ENCODE results near the gene DNMT3A. TPM values are rescaled to one million over a fixed set of nuclear protein-coding genes. Genes with fewer than 3 reads are reported as not detected.

The DNMT3A gene
- total RNA-seq, 1 donor from 2014 or later, result 35.6 TPM

DNA sequence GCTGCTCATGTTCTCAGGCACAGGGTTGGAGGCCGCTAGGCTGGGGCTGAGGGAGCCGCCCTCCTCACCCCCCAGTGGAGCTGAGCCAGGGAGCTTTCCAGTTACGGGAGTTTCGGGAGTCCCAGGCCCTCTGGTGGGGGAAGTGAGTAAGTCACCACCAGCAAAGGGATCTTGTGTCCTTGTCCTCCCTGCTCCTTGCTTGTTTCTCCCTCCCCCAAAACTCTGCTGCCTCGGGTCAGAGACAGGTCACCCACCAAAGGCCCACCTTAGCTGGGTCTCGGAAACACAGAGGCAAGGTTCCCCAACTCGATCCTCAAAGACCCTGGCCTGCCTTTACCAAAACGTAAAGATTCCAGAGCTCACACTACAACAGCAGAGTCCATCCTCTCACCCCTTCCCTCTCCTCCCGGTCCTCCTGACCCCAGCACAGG lies 112.9 kb downstream of the DNMT3A start:
- no peak overlapping the region for H3K4me3 ChIP-seq
- H3K9me3 ChIP-seq, result no peaks in the 10 kb centered on the region
- no peaks in the 10 kb centered on the region for H3K27me3 ChIP-seq (ENCODE audit: low read depth)
- ATAC-seq, result peak; percentile 79
- peaks cover 22% of the 10 kb centered on the region for H3K4me1 ChIP-seq
- DNase-seq, result peak; percentile 69
- intact Hi-C loops (cut with DNase I), result no loop called here
- peaks cover 18% of the 10 kb centered on the region for H3K36me3 ChIP-seq
- TF ChIP-seq, protein P1, sequence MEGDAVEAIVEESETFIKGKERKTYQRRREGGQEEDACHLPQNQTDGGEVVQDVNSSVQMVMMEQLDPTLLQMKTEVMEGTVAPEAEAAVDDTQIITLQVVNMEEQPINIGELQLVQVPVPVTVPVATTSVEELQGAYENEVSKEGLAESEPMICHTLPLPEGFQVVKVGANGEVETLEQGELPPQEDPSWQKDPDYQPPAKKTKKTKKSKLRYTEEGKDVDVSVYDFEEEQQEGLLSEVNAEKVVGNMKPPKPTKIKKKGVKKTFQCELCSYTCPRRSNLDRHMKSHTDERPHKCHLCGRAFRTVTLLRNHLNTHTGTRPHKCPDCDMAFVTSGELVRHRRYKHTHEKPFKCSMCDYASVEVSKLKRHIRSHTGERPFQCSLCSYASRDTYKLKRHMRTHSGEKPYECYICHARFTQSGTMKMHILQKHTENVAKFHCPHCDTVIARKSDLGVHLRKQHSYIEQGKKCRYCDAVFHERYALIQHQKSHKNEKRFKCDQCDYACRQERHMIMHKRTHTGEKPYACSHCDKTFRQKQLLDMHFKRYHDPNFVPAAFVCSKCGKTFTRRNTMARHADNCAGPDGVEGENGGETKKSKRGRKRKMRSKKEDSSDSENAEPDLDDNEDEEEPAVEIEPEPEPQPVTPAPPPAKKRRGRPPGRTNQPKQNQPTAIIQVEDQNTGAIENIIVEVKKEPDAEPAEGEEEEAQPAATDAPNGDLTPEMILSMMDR (IDR thresholded peaks at IDR 0.05), result peak; percentile 62
- H3K27ac ChIP-seq, result no peak overlapping the region

DNA sequence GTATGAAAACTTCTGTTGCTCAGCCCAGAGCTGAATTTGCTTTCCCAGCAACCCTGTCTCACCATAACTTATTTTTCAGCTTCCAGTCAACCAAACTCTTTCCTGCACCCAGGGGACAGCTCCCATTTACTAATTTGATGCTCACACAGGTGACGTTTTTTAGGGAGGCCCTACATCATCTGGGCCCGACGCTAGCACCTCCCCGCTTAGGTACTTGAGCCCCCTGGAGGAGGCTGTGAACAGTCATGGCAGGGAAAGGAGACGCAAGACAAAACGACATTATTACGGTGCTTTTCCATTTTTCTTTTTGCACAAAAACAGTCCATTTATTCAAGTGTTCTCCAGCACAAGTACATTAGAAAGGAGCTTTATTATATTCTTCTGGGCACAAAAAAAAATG lies 114.1 kb downstream of the DNMT3A start:
- DNase-seq (no peak), ATAC-seq (no peak)
- Histone ChIP-seq H3K9me3 (no peaks in the 10 kb centered on the region), H3K27ac (no peak overlapping the region), H3K27me3 (ENCODE audit: low read depth) (no peaks in the 10 kb centered on the region), H3K4me1 (peaks cover 22% of the 10 kb centered on the region), H3K36me3 (peaks cover 5% of the 10 kb centered on the region), H3K4me3 (no peak overlapping the region)
- TF ChIP-seq, protein P1 (IDR thresholded peaks at IDR 0.05), result no peak
- intact Hi-C loops (cut with DNase I), result no loop called here

DNA sequence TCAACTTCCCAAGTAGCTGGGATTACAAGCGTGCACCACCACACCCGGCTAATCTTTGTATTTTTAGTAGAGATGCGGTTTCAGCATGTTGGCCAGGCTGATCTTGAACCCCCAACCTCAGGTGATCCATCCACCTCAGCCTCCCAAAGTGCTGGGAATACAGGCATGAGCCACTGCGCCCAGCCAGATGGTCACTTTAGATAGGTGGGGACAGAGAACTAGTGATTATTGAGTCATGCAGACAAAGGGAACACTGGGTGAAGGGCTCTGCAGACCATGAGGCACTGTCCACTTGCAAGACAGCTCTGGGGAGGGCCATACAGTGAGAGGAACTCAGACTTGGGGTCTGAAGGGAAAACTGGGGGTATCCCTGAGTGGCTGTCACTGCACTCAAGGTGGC lies 114.9 kb downstream of the DNMT3A start:
- Histone ChIP-seq H3K36me3 (no peaks in the 10 kb centered on the region), H3K4me3 (no peak overlapping the region), H3K9me3 (no peaks in the 10 kb centered on the region), H3K27ac (no peak overlapping the region), H3K27me3 (ENCODE audit: low read depth) (no peaks in the 10 kb centered on the region), H3K4me1 (peaks cover 22% of the 10 kb centered on the region)
- TF ChIP-seq, protein P1 (IDR thresholded peaks at IDR 0.05), result no peak
- intact Hi-C loops (cut with DNase I), result no loop called here
- no peak for DNase-seq
- ATAC-seq, result no peak

DNA sequence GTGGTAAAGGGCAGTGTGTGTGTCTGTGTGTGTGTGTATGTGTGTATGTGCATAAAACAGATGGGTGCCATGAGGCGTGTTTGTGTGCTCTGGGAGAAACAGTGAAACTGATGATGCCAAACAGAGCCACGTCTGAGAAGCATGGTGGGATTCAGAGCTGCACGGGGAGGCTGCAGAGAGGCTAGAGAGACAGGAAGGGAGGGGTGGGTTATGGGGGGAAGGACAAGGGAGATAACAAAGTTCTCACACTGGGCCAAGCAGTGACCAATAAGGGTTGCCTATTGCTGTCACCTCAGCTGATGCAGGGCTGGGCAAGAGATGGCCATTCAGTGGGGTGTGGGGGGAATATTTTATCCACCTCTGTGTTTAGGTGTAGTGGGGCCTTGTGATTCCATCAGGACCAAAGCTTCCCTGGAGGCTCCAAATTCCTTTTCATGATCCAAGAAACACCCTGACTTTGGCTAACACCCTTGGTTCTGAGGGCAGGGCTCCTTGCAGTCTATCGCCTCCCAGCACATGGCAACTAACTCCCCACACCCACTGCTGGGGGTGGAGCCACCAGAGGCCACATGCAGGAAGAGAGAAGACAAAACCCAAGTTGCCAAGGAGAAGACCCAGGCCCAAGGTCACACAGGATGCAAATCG lies 119.1 kb downstream of the DNMT3A start:
- Histone ChIP-seq H3K4me1 (no peaks in the 10 kb centered on the region), H3K9me3 (no peaks in the 10 kb centered on the region), H3K27ac (no peak overlapping the region), H3K4me3 (no peak overlapping the region), H3K36me3 (no peaks in the 10 kb centered on the region), H3K27me3 (ENCODE audit: low read depth) (no peaks in the 10 kb centered on the region)
- TF ChIP-seq, protein P1 (IDR thresholded peaks at IDR 0.05), result no peak
- DNase-seq, result no peak
- intact Hi-C loops (cut with DNase I), result no loop called here
- ATAC-seq, result no peak

DNA sequence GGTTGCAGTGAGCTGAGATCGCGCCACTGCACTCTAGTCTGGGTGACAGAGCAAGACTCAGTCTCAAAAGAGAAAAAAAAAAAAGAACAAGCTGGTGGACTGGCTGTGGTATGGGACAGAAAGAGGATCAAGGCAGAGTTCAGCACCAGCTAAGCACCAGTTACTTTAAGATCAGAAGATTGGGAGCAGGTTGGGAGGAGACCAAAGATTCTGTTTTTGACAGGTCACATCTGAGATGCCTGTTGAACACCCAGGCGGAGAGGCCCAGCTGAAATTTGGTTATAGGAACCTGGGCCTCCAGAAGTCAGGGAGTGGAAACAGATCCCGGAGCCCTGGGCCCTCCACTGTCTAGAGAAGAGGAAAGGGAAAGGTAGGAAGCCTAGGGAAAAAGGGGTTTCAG lies 120.1 kb downstream of the DNMT3A start:
- Histone ChIP-seq H3K9me3 (no peaks in the 10 kb centered on the region), H3K4me1 (peaks cover 4% of the 10 kb centered on the region), H3K36me3 (no peaks in the 10 kb centered on the region), H3K4me3 (no peak overlapping the region), H3K27ac (no peak overlapping the region), H3K27me3 (ENCODE audit: low read depth) (no peaks in the 10 kb centered on the region)
- ATAC-seq (no peak), DNase-seq (no peak)
- TF ChIP-seq, protein P1 (IDR thresholded peaks at IDR 0.05), result no peak
- intact Hi-C loops (cut with DNase I), result no loop called here

Measured in lower lobe of right lung (tissue), 2 donors.